ENCODE results near the gene RBM4. TPM values are rescaled to one million over a fixed set of nuclear protein-coding genes. Genes with fewer than 3 reads are reported as not detected.
A peak's percentile ranks its signal among the peaks of the same experiment; 100 is the strongest.

RBM4 gene
- total and polyA plus RNA-seq, 2 experiments from 2014 or later, result 146 to 147 TPM

GRCh38 chr11:66592457-66593302 is 45.8 kb upstream of the RBM4 start, which contains the start of the genes CCDC87 and CCS:
CCDC87 (minus strand) TSS chr11:66593063; CDS start chr11:66593015, 48 bp downstream.
CCS (plus strand) TSS chr11:66593185; CDS start chr11:66593262, 77 bp downstream.
- peaks cover 12% of the 10 kb centered on the region for H3K4me1 Mint-ChIP-seq
- peak within 1 kb of the TSS; percentile 80; the same call in 1 of the 2 replicates for H3K27ac ChIP-seq (ENCODE audit: low read depth)
- H3K27ac Mint-ChIP-seq, result peak within 1 kb of the TSS; percentile 97
- peaks cover 31% of the 10 kb centered on the region for H3K9me3 Mint-ChIP-seq
- no peaks in the 10 kb centered on the region; the same call in 1 of the 2 replicates for H3K79me2 ChIP-seq (replicated peaks; ENCODE audit: insufficient read depth)
- 0 out of 2 replicates have a peak, but pooled peaks cover 10% of the 10 kb centered on the region for H3F3A ChIP-seq (replicated peaks; ENCODE audit: low read depth)
- H3K9me2 ChIP-seq (ENCODE audit: insufficient read depth), result no peaks in the 10 kb centered on the region
- no peaks in the 10 kb centered on the region; the same call in 1 of the 2 replicates for H3K36me3 ChIP-seq (ENCODE audit: insufficient read depth)
- H3K4me1 ChIP-seq (ENCODE audit: insufficient read depth), result peaks cover 10% of the 10 kb centered on the region; the same call in 1 of the 2 replicates
- H3K4me3 Mint-ChIP-seq, result peak within 1 kb of the TSS; percentile 97
- peaks cover 20% of the 10 kb centered on the region for H3K27me3 Mint-ChIP-seq (ENCODE audit: insufficient read depth, low read depth, poor library complexity)
- peak within 1 kb of the TSS; percentile 67 for H3K4me3 ChIP-seq
- ATAC-seq (peak; percentile 94), DNase-seq (ENCODE audit: low spot score) (peak; percentile 96)
- no peaks in the 10 kb centered on the region for H4K20me1 ChIP-seq (replicated peaks; ENCODE audit: insufficient read depth)
- peak within 1 kb of the TSS; percentile 97 for H2AFZ ChIP-seq
- peaks cover 15% of the 10 kb centered on the region; the same call in 2 of the 3 replicates for H3K36me3 Mint-ChIP-seq (ENCODE audit: low read depth)
- TF ChIP-seq CREB1 (CRISPR knock-in tag; IDR thresholded peaks at IDR 0.05; ENCODE audit: low read depth) (peak; percentile 56), POLR2AphosphoS5 (IDR thresholded peaks at IDR 0.05; ENCODE audit: low read depth) (peak; percentile 99), EZH2 (IDR thresholded peaks at IDR 0.05; ENCODE audit: low read depth, unreplicated experiment) (no peak), CTCF (conservative IDR thresholded peaks at IDR 0.05; ENCODE audit: low read depth in 2 of 2) (peak; percentile 74 to 79), ZNF114 (CRISPR knock-in tag; IDR thresholded peaks at IDR 0.05) (no peak), ETS1 (IDR thresholded peaks at IDR 0.05) (peak; percentile 25; the same call in 1 of the 2 replicates), ZNF462 (CRISPR knock-in tag; IDR thresholded peaks at IDR 0.05) (no peak), REST (IDR thresholded peaks at IDR 0.05; ENCODE audit: unreplicated experiment) (no peak)
- H3K4me2 ChIP-seq, result peak within 1 kb of the TSS; percentile 84
- H3K27me3 ChIP-seq (ENCODE audit: insufficient read depth), result 0 out of 2 replicates have a peak, but pooled peaks cover 7% of the 10 kb centered on the region

Measured in GM23338 (cell line).